CD4-positive, alpha-beta T cell (primary cell): ENCODE data around the gene GALNT10. TPM values are rescaled to one million over a fixed set of nuclear protein-coding genes. Genes with fewer than 3 reads are reported as not detected.

Experiments used
- ATAC-seq: fragments of 200-7000 bp; cut with Tn5 transposase; one replicate; pipeline ENCODE4 v1.10.0; 2022; ENCODE audit warnings: mild to moderate bottlenecking; ENCODE audit not compliant: poor library complexity
- CTCF ChIA-PET: fragments of 350-600 bp; sonication (Branson Sonifier 250); formaldehyde crosslinking; loops from one replicate; lab custom pipeline; 2021; ENCODE audit warnings: antibody characterized with exemption, inconsistent platforms; lab: Charles Lee
- POLR2A ChIA-PET: fragments of 350-600 bp; sonication (Branson Sonifier 250); formaldehyde crosslinking; loops from one replicate; lab custom pipeline; 2021; ENCODE audit warnings: antibody characterized with exemption, inconsistent platforms; lab: Charles Lee
- DNase-seq, 14 experiments: peaks; one replicate each; pipeline ENCODE4 v3.0.0-alpha.2; 2013 to 2020; ENCODE audit warnings: mixed read lengths in 2 of 14
- H3K27ac ChIP-seq, 2 donors: one replicate each; pipeline versions ENCODE4 v1.5.1 to v1.7.0; 2013; ENCODE audit warnings: low read length in 2 of 2, low read depth in 1 of 2, mild to moderate bottlenecking in 1 of 2
- H3K27me3 ChIP-seq, 2 experiments: 1 replicate in 1 of 2; 2 replicates in 1 of 2; pipeline versions ENCODE4 v1.6.1 to v1.7.0; 2013; ENCODE audit warnings: low read length in 2 of 2, control low read depth in 1 of 2, mild to moderate bottlenecking in 1 of 2, moderate library complexity in 1 of 2; ENCODE audit not compliant: insufficient read depth in 2 of 2, control insufficient read depth in 1 of 2
- H3K36me3 ChIP-seq: one replicate; pipeline ENCODE4 v1.6.1; 2013; ENCODE audit warnings: low read length, control low read depth; ENCODE audit not compliant: insufficient read depth
- H3K4me1 ChIP-seq: one replicate; pipeline ENCODE4 v1.6.1; 2013; ENCODE audit warnings: low read length, control low read depth; ENCODE audit not compliant: insufficient read depth
- H3K4me3 ChIP-seq: one replicate; pipeline ENCODE4 v1.5.1; 2013; ENCODE audit warnings: mild to moderate bottlenecking, low read length, moderate library complexity
- H3K9me3 ChIP-seq, 2 experiments: 1 replicate in 1 of 2; 2 replicates in 1 of 2; pipeline versions ENCODE4 v1.6.1 to v1.7.0; 2013; ENCODE audit warnings: low read length in 2 of 2, mild to moderate bottlenecking in 2 of 2, control low read depth in 1 of 2, moderate library complexity in 1 of 2; ENCODE audit not compliant: control insufficient read depth in 1 of 2, insufficient read depth in 1 of 2
- H3K27ac Mint-ChIP-seq: one replicate; pipeline ENCODE4 v1.8.0; 2020; ENCODE audit warnings: mixed read lengths
- H3K27me3 Mint-ChIP-seq: one replicate; pipeline ENCODE4 v1.8.0; 2021; ENCODE audit warnings: mixed read lengths
- H3K36me3 Mint-ChIP-seq: one replicate; pipeline ENCODE4 v1.8.0; 2021; ENCODE audit warnings: low read depth, mixed read lengths
- H3K4me1 Mint-ChIP-seq: one replicate; pipeline ENCODE4 v1.8.0; 2021; ENCODE audit warnings: low read depth, mixed read lengths
- H3K4me3 Mint-ChIP-seq: one replicate; pipeline ENCODE4 v1.8.0; 2020; ENCODE audit warnings: mild to moderate bottlenecking, mixed read lengths
- H3K9me3 Mint-ChIP-seq: one replicate; pipeline ENCODE4 v1.8.0; 2020; ENCODE audit warnings: mixed read lengths
- intact Hi-C, 2 experiments: fragments of 100-400 bp; cut with DNase I in 1 of 2; cut with micrococcal nuclease in 1 of 2; formaldehyde crosslinking; loops; one replicate each; pipeline versions ENCODE4 v1.15.1 to v1.9.0; 2023 to 2025; cut with DNase I, micrococcal nuclease
- total RNA-seq, 174 experiments: library from RNA in 2 of 174; stranded (reverse) in 2 of 174; gene quantifications; one replicate each; pipeline ENCODE4 v1.2.3 and lab custom pipeline; 2021 to 2026
- TF ChIP-seq, protein P1 (sequence below): fragments of 200-600 bp; IDR thresholded peaks from one replicate; pipeline ENCODE4 v1.8.0; 2022; ENCODE audit warnings: antibody characterized with exemption, mild to moderate bottlenecking

GALNT10 gene
- total RNA-seq, 2 experiments from 2014 or later = 21.7 to 23.0 TPM

GRCh38 chr5:154237376-154237743, 46.8 kb downstream of the GALNT10 start:
- intact Hi-C loops = no loop called here
- no peaks in the 10 kb centered on the region for H3K27me3 ChIP-seq
- Mint-ChIP-seq H3K27me3 (no peaks in the 10 kb centered on the region), H3K9me3 (no peaks in the 10 kb centered on the region), H3K4me1 (peaks cover 56% of the 10 kb centered on the region), H3K36me3 (no peaks in the 10 kb centered on the region), H3K4me3 (no peak overlapping the region), H3K27ac (no peak overlapping the region)
- TF ChIP-seq, protein P1, sequence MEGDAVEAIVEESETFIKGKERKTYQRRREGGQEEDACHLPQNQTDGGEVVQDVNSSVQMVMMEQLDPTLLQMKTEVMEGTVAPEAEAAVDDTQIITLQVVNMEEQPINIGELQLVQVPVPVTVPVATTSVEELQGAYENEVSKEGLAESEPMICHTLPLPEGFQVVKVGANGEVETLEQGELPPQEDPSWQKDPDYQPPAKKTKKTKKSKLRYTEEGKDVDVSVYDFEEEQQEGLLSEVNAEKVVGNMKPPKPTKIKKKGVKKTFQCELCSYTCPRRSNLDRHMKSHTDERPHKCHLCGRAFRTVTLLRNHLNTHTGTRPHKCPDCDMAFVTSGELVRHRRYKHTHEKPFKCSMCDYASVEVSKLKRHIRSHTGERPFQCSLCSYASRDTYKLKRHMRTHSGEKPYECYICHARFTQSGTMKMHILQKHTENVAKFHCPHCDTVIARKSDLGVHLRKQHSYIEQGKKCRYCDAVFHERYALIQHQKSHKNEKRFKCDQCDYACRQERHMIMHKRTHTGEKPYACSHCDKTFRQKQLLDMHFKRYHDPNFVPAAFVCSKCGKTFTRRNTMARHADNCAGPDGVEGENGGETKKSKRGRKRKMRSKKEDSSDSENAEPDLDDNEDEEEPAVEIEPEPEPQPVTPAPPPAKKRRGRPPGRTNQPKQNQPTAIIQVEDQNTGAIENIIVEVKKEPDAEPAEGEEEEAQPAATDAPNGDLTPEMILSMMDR = no peak
- no peaks in the 10 kb centered on the region for H3K36me3 ChIP-seq
- CTCF ChIA-PET = interaction anchor here (0.6 to 1.7 kb wide), 3 partner anchors 21 to 165 kb away, joined by 4 to 5 read pairs (median 4); no protein-coding TSS in a partner anchor
- POLR2A ChIA-PET = no interaction called here
- H3K4me3 ChIP-seq = no peak overlapping the region
- DNase-seq (no peak), ATAC-seq (no peak)
- H3K9me3 ChIP-seq = no peaks in the 10 kb centered on the region
- no peak overlapping the region for H3K27ac ChIP-seq
- peaks cover 2% of the 10 kb centered on the region for H3K4me1 ChIP-seq

DNA sequence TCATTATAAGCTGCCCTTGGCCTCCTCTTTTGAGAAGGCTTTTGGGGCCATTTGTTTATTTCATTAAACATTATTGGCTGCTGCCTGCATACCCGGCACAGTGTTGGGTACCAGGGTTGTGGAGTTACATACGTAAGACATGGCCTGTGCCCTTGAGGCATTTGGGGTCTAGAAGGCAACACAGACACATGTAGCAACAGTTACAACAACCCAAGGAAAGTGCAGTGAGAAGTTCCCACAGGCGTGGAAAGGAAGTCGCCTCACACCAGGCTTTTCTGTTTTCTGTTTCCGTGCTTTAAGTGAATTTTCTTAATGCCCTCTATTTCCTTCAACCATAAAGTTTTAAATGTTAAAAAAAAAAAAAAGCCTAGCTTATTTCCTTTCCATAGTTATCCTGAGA, 47.4 kb downstream of the GALNT10 start:
- Mint-ChIP-seq H3K27ac (no peak overlapping the region), H3K9me3 (no peaks in the 10 kb centered on the region), H3K4me1 (peaks cover 62% of the 10 kb centered on the region), H3K4me3 (no peak overlapping the region), H3K27me3 (no peaks in the 10 kb centered on the region), H3K36me3 (no peaks in the 10 kb centered on the region)
- DNase-seq = no peak
- Histone ChIP-seq H3K27ac (no peak overlapping the region), H3K4me3 (no peak overlapping the region), H3K4me1 (peaks cover 2% of the 10 kb centered on the region), H3K36me3 (no peaks in the 10 kb centered on the region), H3K9me3 (no peaks in the 10 kb centered on the region), H3K27me3 (no peaks in the 10 kb centered on the region)
- ChIA-PET POLR2A (no interaction called here), CTCF (no interaction called here)
- intact Hi-C loops = no loop called here
- ATAC-seq = no peak
- TF ChIP-seq, protein P1 = no peak

DNA sequence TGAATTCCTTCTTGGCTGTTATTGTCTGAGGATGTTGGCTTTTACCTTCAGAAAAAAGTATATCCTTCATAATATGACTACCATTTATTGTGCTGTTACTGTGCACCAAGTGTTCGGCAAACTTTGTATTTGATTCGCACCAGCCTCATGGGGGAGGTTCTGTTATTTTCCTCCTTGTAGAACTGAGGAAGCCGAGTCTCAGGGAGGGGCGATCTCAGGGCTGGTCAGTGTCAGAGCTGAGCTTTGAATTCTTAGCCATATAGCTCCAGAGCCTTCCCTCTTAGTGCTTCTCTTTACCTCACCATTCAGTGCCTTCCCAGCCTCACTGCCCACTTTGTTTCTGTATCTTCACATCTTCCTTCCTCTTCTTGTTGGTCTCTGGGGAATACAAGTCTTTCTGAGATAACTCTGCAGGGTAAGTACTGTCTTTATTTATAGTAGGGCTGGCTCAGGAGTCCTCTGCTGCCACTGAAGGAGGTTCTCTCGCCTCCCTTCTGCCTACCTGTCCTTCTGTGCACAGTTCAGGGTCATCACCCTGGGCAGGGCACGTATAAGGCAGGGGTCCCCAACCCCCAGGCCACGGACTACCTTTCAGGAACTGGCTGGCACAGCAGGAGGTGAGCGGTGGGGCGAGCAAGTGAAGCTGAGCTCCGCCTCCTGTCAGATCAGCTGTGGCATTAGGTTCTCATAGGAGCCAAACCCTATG, 48.4 kb downstream of the GALNT10 start:
- Histone ChIP-seq H3K27me3 (no peaks in the 10 kb centered on the region), H3K4me1 (peaks cover 2% of the 10 kb centered on the region), H3K36me3 (no peaks in the 10 kb centered on the region), H3K9me3 (no peaks in the 10 kb centered on the region), H3K4me3 (no peak overlapping the region), H3K27ac (no peak overlapping the region)
- Mint-ChIP-seq H3K27me3 (no peaks in the 10 kb centered on the region), H3K4me3 (no peak overlapping the region), H3K9me3 (no peaks in the 10 kb centered on the region), H3K36me3 (no peaks in the 10 kb centered on the region), H3K4me1 (peaks cover 66% of the 10 kb centered on the region), H3K27ac (no peak overlapping the region)
- ChIA-PET CTCF (no interaction called here), POLR2A (no interaction called here)
- DNase-seq (no peak), ATAC-seq (no peak)
- TF ChIP-seq, protein P1 = no peak
- intact Hi-C loops = no loop called here
